H9 (cell line): ENCODE results near the gene NAA15. TPM values are rescaled to one million over a fixed set of nuclear protein-coding genes. Genes with fewer than 3 reads are reported as not detected.

Experiments
- DNase-seq: peaks from one replicate; pipeline ENCODE4 v3.0.0-alpha.2; 2017
- H2AFZ ChIP-seq: one replicate; pipeline ENCODE4 v1.6.1; 2013; ENCODE audit warnings: mild to moderate bottlenecking, low read length, control low read depth, moderate library complexity
- H2AK5ac ChIP-seq: 2 replicates; pipeline ENCODE4 v1.6.1; 2013; ENCODE audit warnings: low read length, control low read depth, mixed read lengths; ENCODE audit not compliant: insufficient read length
- H2BK120ac ChIP-seq: one replicate; pipeline ENCODE4 v1.6.1; 2013; ENCODE audit warnings: low read depth, mild to moderate bottlenecking, low read length, control low read depth, inconsistent platforms; ENCODE audit not compliant: poor library complexity, severe bottlenecking
- H2BK12ac ChIP-seq: 2 replicates; pipeline ENCODE4 v1.6.1; 2013; ENCODE audit warnings: low read length, control low read depth, mixed read lengths, low read depth; ENCODE audit not compliant: insufficient read length
- H2BK15ac ChIP-seq: 2 replicates; pipeline ENCODE4 v1.6.1; 2013; ENCODE audit warnings: low read depth, low read length, control low read depth
- H2BK20ac ChIP-seq: one replicate; pipeline ENCODE4 v1.6.1; 2013; ENCODE audit warnings: low read depth, mild to moderate bottlenecking, low read length, control low read depth, inconsistent platforms; ENCODE audit not compliant: poor library complexity, severe bottlenecking
- H2BK5ac ChIP-seq: 2 replicates; pipeline ENCODE4 v1.6.1; 2013; ENCODE audit warnings: low read length, control low read depth, mixed read lengths; ENCODE audit not compliant: insufficient read length
- H3K14ac ChIP-seq: 2 replicates; pipeline ENCODE4 v1.6.1; 2013; ENCODE audit warnings: low read length, control low read depth; ENCODE audit not compliant: insufficient read depth
- H3K18ac ChIP-seq: 2 replicates; pipeline ENCODE4 v1.6.1; 2013; ENCODE audit warnings: low read depth, mild to moderate bottlenecking, mixed read lengths, low read length, control low read depth; ENCODE audit not compliant: insufficient read length
- H3K23ac ChIP-seq: 2 replicates; pipeline ENCODE4 v1.6.1; 2013; ENCODE audit warnings: low read length, control low read depth, mixed read lengths, low read depth; ENCODE audit not compliant: insufficient read length
- H3K23me2 ChIP-seq: 2 replicates; pipeline ENCODE4 v1.6.1; 2013; ENCODE audit warnings: low read depth, mild to moderate bottlenecking, mixed read lengths, low read length, control low read depth; ENCODE audit not compliant: insufficient read length, poor library complexity, severe bottlenecking
- H3K27ac ChIP-seq: 2 replicates; pipeline ENCODE4 v1.5.1; 2013; ENCODE audit warnings: low read length, control low read depth, mixed read lengths, low read depth; ENCODE audit not compliant: insufficient read length
- H3K27me3 ChIP-seq: 2 replicates; pipeline ENCODE4 v1.6.1; 2013; ENCODE audit warnings: low read length, control low read depth, inconsistent platforms; ENCODE audit not compliant: insufficient read depth
- H3K4ac ChIP-seq: 2 replicates; pipeline ENCODE4 v1.6.1; 2013; ENCODE audit warnings: low read depth, mild to moderate bottlenecking, control low read depth, inconsistent platforms, low read length, moderate library complexity
- H3K4me1 ChIP-seq: 2 replicates; pipeline ENCODE4 v1.6.1; 2013; ENCODE audit warnings: low read length, control low read depth, inconsistent platforms; ENCODE audit not compliant: insufficient read depth
- H3K4me2 ChIP-seq: 2 replicates; pipeline ENCODE4 v1.6.1; 2013; ENCODE audit warnings: low read length, control low read depth, mixed read lengths; ENCODE audit not compliant: insufficient read length, insufficient read depth
- H3K56ac ChIP-seq: 2 replicates; pipeline ENCODE4 v1.6.1; 2013; ENCODE audit warnings: low read depth, mild to moderate bottlenecking, mixed read lengths, low read length, control low read depth; ENCODE audit not compliant: insufficient read length
- H3K79me1 ChIP-seq: 2 replicates; pipeline ENCODE4 v1.6.1; 2013; ENCODE audit warnings: low read depth, mild to moderate bottlenecking, moderate library complexity, low read length, control low read depth, inconsistent platforms; ENCODE audit not compliant: insufficient read depth, poor library complexity, severe bottlenecking
- H3K79me2 ChIP-seq: 2 replicates; pipeline ENCODE4 v1.6.1; 2013; ENCODE audit warnings: low read length, control low read depth, inconsistent platforms; ENCODE audit not compliant: insufficient read depth
- H3K9ac ChIP-seq: 2 replicates; pipeline ENCODE4 v1.6.1; 2013; ENCODE audit warnings: low read length, control low read depth, mixed read lengths; ENCODE audit not compliant: insufficient read length; ENCODE audit errors: extremely low read depth
- H3K9me3 ChIP-seq: one replicate; pipeline ENCODE4 v1.6.1; 2013; ENCODE audit warnings: low read depth, low read length, inconsistent platforms; ENCODE audit not compliant: control insufficient read depth
- H3T11ph ChIP-seq: one replicate; pipeline ENCODE4 v1.6.1; 2013; ENCODE audit warnings: mild to moderate bottlenecking, low read length, control low read depth, inconsistent platforms
- H4K20me1 ChIP-seq: one replicate; pipeline ENCODE4 v1.6.1; 2013; ENCODE audit not compliant: control insufficient read depth, insufficient read length, insufficient read depth
- H4K5ac ChIP-seq: 2 replicates; pipeline ENCODE4 v1.6.1; 2013; ENCODE audit warnings: low read depth, mild to moderate bottlenecking, mixed read lengths, low read length, control low read depth; ENCODE audit not compliant: insufficient read length
- H4K8ac ChIP-seq: replicated peaks from 2 replicates; pipeline ENCODE4 v1.6.1; 2013; ENCODE audit warnings: low read length, control low read depth, mixed read lengths, low read depth; ENCODE audit not compliant: insufficient read length
- H4K91ac ChIP-seq: 2 replicates; pipeline ENCODE4 v1.6.1; 2013; ENCODE audit warnings: low read depth, mild to moderate bottlenecking, moderate library complexity, mixed read lengths, low read length, control low read depth; ENCODE audit not compliant: insufficient read length
- H3K27ac Mint-ChIP-seq, 3 experiments: 2 replicates in 2 of 3; 3 replicates in 1 of 3; pipeline ENCODE4 v1.8.0; 2020 to 2021; ENCODE audit warnings: mixed read lengths in 3 of 3, mild to moderate bottlenecking in 1 of 3, moderate library complexity in 1 of 3
- H3K27me3 Mint-ChIP-seq: 2 replicates; pipeline ENCODE4 v1.8.0; 2021; ENCODE audit warnings: low read depth, mild to moderate bottlenecking, moderate library complexity, mixed read lengths
- H3K36me3 Mint-ChIP-seq, 3 experiments: 2 replicates in 2 of 3; 3 replicates in 1 of 3; pipeline ENCODE4 v1.8.0; 2020 to 2021; ENCODE audit warnings: low read depth in 3 of 3, mixed read lengths in 3 of 3; ENCODE audit not compliant: insufficient read depth in 1 of 3
- H3K4me1 Mint-ChIP-seq, 2 experiments: 2 replicates each; pipeline ENCODE4 v1.8.0; 2020; ENCODE audit warnings: mixed read lengths in 2 of 2
- H3K4me3 Mint-ChIP-seq, 2 experiments: 2 replicates in 1 of 2; 3 replicates in 1 of 2; pipeline ENCODE4 v1.8.0; 2020 to 2021; ENCODE audit warnings: mild to moderate bottlenecking in 2 of 2, mixed read lengths in 2 of 2, moderate library complexity in 1 of 2
- H3K9me3 Mint-ChIP-seq, 2 experiments: 2 replicates in 1 of 2; 3 replicates in 1 of 2; pipeline ENCODE4 v1.8.0; 2020; ENCODE audit warnings: mild to moderate bottlenecking in 2 of 2, mixed read lengths in 2 of 2, moderate library complexity in 1 of 2
- CTCF ChIP-seq: fragments of 200-600 bp; sonication (generic); conservative IDR thresholded peaks from 3 replicates; pipeline ENCODE4 v1.8.0; 2021; ENCODE audit warnings: antibody characterized with exemption, mild to moderate bottlenecking
- WGBS: extraction: QIAGEN DNeasy Blood & Tissue Kit; methylation state at CpG from one replicate; pipeline ENCODE4 v1.1.7; 2013; ENCODE audit warnings: missing lambda C conversion rate, low lambda C conversion rate, mixed read lengths; ENCODE audit not compliant: insufficient read length; ENCODE audit errors: extremely low coverage; 5-methylcytosine and 5-hydroxymethylcytosine counted together
- total RNA-seq: library from RNA; stranded (reverse); gene quantifications from 2 replicates; pipeline ENCODE4 v1.2.1, GENCODE V29; 2021

NAA15 gene
- total RNA-seq, 1 experiment from 2014 or later = 115 TPM

DNA sequence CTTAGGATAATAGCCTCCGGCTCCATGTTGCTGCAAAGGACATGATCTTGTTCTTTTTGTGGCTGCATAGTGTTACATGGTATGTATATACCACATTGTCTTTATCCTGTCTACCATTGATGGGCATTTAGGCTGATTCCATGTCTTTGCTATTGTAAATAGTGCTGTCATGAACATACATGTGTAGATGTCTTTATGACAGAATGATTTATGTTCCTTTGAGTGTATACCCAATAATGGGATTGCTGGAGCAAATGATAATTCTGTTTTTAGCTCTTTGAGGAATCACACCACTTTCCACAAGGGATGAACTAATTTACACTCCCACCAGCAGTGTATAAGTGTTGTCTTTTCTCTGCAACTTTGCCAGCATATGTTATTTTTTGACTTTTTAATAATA lies 157.2 kb downstream of the NAA15 start:
- WGBS = no CpG with 5 or more reads among the region's 1 CpG
- no peak overlapping the region for H3K23ac ChIP-seq
- H3K4me1 ChIP-seq = no peaks in the 10 kb centered on the region; the same call in none of the 2 replicates
- H3K27ac ChIP-seq = no peak overlapping the region
- H3K9me3 Mint-ChIP-seq = 0 out of 5 replicates have a peak, but pooled peaks cover 0 to 2% of the 10 kb centered on the region in 2 experiments
- no peak overlapping the region for H4K8ac ChIP-seq
- no peak overlapping the region for H3K14ac ChIP-seq
- no peaks in the 10 kb centered on the region for H3K27me3 ChIP-seq
- H2AFZ ChIP-seq = no peak overlapping the region
- no peak overlapping the region for H3K4ac ChIP-seq
- H3K79me2 ChIP-seq = peaks cover 27% of the 10 kb centered on the region; the same call in 1 of the 2 replicates
- H2BK120ac ChIP-seq = no peak overlapping the region
- no peak overlapping the region for H2BK20ac ChIP-seq
- no peaks in the 10 kb centered on the region for H3K27me3 Mint-ChIP-seq
- no peak overlapping the region for H3K4me2 ChIP-seq
- H4K5ac ChIP-seq = no peak overlapping the region
- H3K36me3 Mint-ChIP-seq = peaks cover 2 to 9% (median 2%) of the 10 kb centered on the region in 3 experiments; a peak in 6 of 7 replicates
- H3K56ac ChIP-seq = no peak overlapping the region
- no peaks in the 10 kb centered on the region for H3K9me3 ChIP-seq
- no peak overlapping the region for H3T11ph ChIP-seq
- peak overlapping the region; percentile 10 to 76 (median 73); a peak in 2 of 7 replicates for H3K27ac Mint-ChIP-seq
- no peak overlapping the region for H3K9ac ChIP-seq
- H2BK12ac ChIP-seq = no peak overlapping the region
- H3K79me1 ChIP-seq = peaks cover 7% of the 10 kb centered on the region
- no peak overlapping the region for H4K91ac ChIP-seq
- H2BK15ac ChIP-seq = no peak overlapping the region
- H3K18ac ChIP-seq = no peak overlapping the region
- no peak for DNase-seq
- H3K4me1 Mint-ChIP-seq = peaks cover 62 to 65% of the 10 kb centered on the region in 2 experiments
- H3K23me2 ChIP-seq = peaks cover 12% of the 10 kb centered on the region
- no peaks in the 10 kb centered on the region for H4K20me1 ChIP-seq
- TF ChIP-seq CTCF = no peak
- no peak overlapping the region for H2BK5ac ChIP-seq
- no peak overlapping the region for H2AK5ac ChIP-seq
- no peak overlapping the region; a peak in 1 of 5 replicates for H3K4me3 Mint-ChIP-seq
